Measurements from ENCODE around the gene DUSP5. TPM values are rescaled to one million over a fixed set of nuclear protein-coding genes. Genes with fewer than 3 reads are reported as not detected.

DUSP5 gene
- total RNA-seq = 100 to 1,000 TPM; 102 to 223 TPM

GRCh38 chr10:110497438-110498086 lies at the start of gene DUSP5:
Gene DUSP5, plus strand, starts transcription at chr10:110497907. Its CDS starts 215 bp downstream, at chr10:110498122.
- peaks cover 52% of the 10 kb centered on the region for H3K4me1 Mint-ChIP-seq
- peaks cover 47% of the 10 kb centered on the region for H3K36me3 Mint-ChIP-seq
- ATAC-seq = peak; percentile 67

GRCh38 chr10:110448682-110449418 lies 48.9 kb upstream of the DUSP5 start:
- H3K4me3 Mint-ChIP-seq = peak overlapping the region; percentile 17
- peak; percentile 85 for DNase-seq
- no peaks in the 10 kb centered on the region for H3K27me3 Mint-ChIP-seq
- peak overlapping the region; percentile 92 for H3K27ac Mint-ChIP-seq
- H3K4me1 Mint-ChIP-seq = peaks cover 46% of the 10 kb centered on the region
- CTCF ChIA-PET = interaction anchor here (1.1 to 4.1 kb wide), 9 partner anchors 17 to 94 kb away, joined by 3 to 17 read pairs (median 4); no protein-coding TSS in a partner anchor
- H3K36me3 Mint-ChIP-seq = peaks cover 14% of the 10 kb centered on the region
- ATAC-seq = peak; percentile 95
- H3K9me3 Mint-ChIP-seq (ENCODE audit: low read depth) = peaks cover 2% of the 10 kb centered on the region

More at GRCh38 chr10:110497438-110498086, at the start of gene DUSP5:
- no peaks in the 10 kb centered on the region for H3K9me3 Mint-ChIP-seq (ENCODE audit: low read depth)
- H3K27ac Mint-ChIP-seq = peak within 1 kb of the TSS; percentile 97
- H3K27me3 Mint-ChIP-seq = no peaks in the 10 kb centered on the region
- peak within 1 kb of the TSS; percentile 99 for H3K4me3 Mint-ChIP-seq
- CTCF ChIA-PET = interaction anchor here (0.9 to 11.1 kb wide), 13 partner anchors 13 to 192 kb away, joined by 3 to 178 read pairs (median 6); partner anchors contain the start of gene SMNDC1
- DNase-seq = peak; percentile 96

- Mint-ChIP-seq H3K4me1 (peaks cover 55% of the 10 kb centered on the region), H3K4me3 (peak overlapping the region; percentile 2), H3K27ac (peak overlapping the region; percentile 74), H3K27me3 (no peaks in the 10 kb centered on the region), H3K9me3 (ENCODE audit: low read depth) (no peaks in the 10 kb centered on the region), H3K36me3 (peaks cover 4% of the 10 kb centered on the region)
- DNase-seq = peak; percentile 62
- CTCF ChIA-PET = interaction anchor here (0.7 to 2.9 kb wide), 5 partner anchors 10 to 150 kb away, joined by 3 to 7 read pairs (median 5); no protein-coding TSS in a partner anchor
- peak; percentile 72 for ATAC-seq
Observed at GRCh38 chr10:110455446-110455845, 42.3 kb upstream of the DUSP5 start.

- CTCF ChIA-PET = interaction anchor here (1.2 to 2.9 kb wide), 5 partner anchors 11 to 101 kb away, joined by 3 to 7 read pairs (median 5); no protein-coding TSS in a partner anchor
- no peaks in the 10 kb centered on the region for H3K27me3 Mint-ChIP-seq
- H3K36me3 Mint-ChIP-seq = no peaks in the 10 kb centered on the region
- no peak for DNase-seq
- H3K4me1 Mint-ChIP-seq = peaks cover 57% of the 10 kb centered on the region
- peak overlapping the region; percentile 74 for H3K27ac Mint-ChIP-seq
- ATAC-seq = no peak
- no peaks in the 10 kb centered on the region for H3K9me3 Mint-ChIP-seq (ENCODE audit: low read depth)
- no peak overlapping the region for H3K4me3 Mint-ChIP-seq
Observed at GRCh38 chr10:110456046-110456445, 41.7 kb upstream of the DUSP5 start.

GRCh38 chr10:110456523-110457091 lies 41.1 kb upstream of the DUSP5 start:
- CTCF ChIA-PET = interaction anchor here (1.2 to 1.9 kb wide), 3 partner anchors 26 to 102 kb away, joined by 3 to 7 read pairs (median 5); no protein-coding TSS in a partner anchor
- Mint-ChIP-seq H3K9me3 (ENCODE audit: low read depth) (no peaks in the 10 kb centered on the region), H3K4me1 (peaks cover 60% of the 10 kb centered on the region)

GRCh38 chr10:110457851-110458250 lies 39.9 kb upstream of the DUSP5 start:
- H3K27ac Mint-ChIP-seq = no peak overlapping the region
- no peaks in the 10 kb centered on the region for H3K36me3 Mint-ChIP-seq
- H3K4me1 Mint-ChIP-seq = peaks cover 60% of the 10 kb centered on the region
- ATAC-seq (no peak), DNase-seq (no peak)
- H3K27me3 Mint-ChIP-seq = no peaks in the 10 kb centered on the region
- H3K9me3 Mint-ChIP-seq (ENCODE audit: low read depth) = no peaks in the 10 kb centered on the region
- CTCF ChIA-PET = interaction anchor here (1.3 kb wide), 1 partner anchor 104 kb away, joined by 3 read pairs; no protein-coding TSS in a partner anchor
- H3K4me3 Mint-ChIP-seq = no peak overlapping the region

More at GRCh38 chr10:110456523-110457091, 41.1 kb upstream of the DUSP5 start:
- ATAC-seq (no peak), DNase-seq (no peak)
- no peak overlapping the region for H3K4me3 Mint-ChIP-seq
- H3K36me3 Mint-ChIP-seq = no peaks in the 10 kb centered on the region
- no peaks in the 10 kb centered on the region for H3K27me3 Mint-ChIP-seq
- no peak overlapping the region for H3K27ac Mint-ChIP-seq

- Mint-ChIP-seq H3K27me3 (no peaks in the 10 kb centered on the region), H3K36me3 (no peaks in the 10 kb centered on the region), H3K4me3 (no peak overlapping the region), H3K27ac (peak overlapping the region; percentile 25), H3K4me1 (peaks cover 60% of the 10 kb centered on the region), H3K9me3 (ENCODE audit: low read depth) (no peaks in the 10 kb centered on the region)
- CTCF ChIA-PET = interaction anchor here (1.3 kb wide), 1 partner anchor 104 kb away, joined by 3 read pairs; no protein-coding TSS in a partner anchor
- ATAC-seq = no peak
- DNase-seq = no peak
Observed at GRCh38 chr10:110458266-110458920, 39.3 kb upstream of the DUSP5 start.

- Mint-ChIP-seq H3K27ac (no peak overlapping the region), H3K36me3 (no peaks in the 10 kb centered on the region), H3K4me1 (peaks cover 59% of the 10 kb centered on the region), H3K4me3 (no peak overlapping the region), H3K9me3 (ENCODE audit: low read depth) (no peaks in the 10 kb centered on the region), H3K27me3 (no peaks in the 10 kb centered on the region)
- DNase-seq = no peak
- CTCF ChIA-PET = interaction anchor here (1.2 kb wide), 1 partner anchor 105 kb away, joined by 5 read pairs; no protein-coding TSS in a partner anchor
- ATAC-seq = no peak
Observed at GRCh38 chr10:110459600-110459999, 38.1 kb upstream of the DUSP5 start.

- Mint-ChIP-seq H3K27ac (peak overlapping the region; percentile 64), H3K4me1 (peaks cover 60% of the 10 kb centered on the region), H3K9me3 (ENCODE audit: low read depth) (no peaks in the 10 kb centered on the region), H3K4me3 (no peak overlapping the region), H3K36me3 (no peaks in the 10 kb centered on the region), H3K27me3 (no peaks in the 10 kb centered on the region)
- peak; percentile 52 for ATAC-seq
- peak; percentile 58 for DNase-seq
- CTCF ChIA-PET = interaction anchor here (1.2 kb wide), 1 partner anchor 106 kb away, joined by 5 read pairs; no protein-coding TSS in a partner anchor
Observed at GRCh38 chr10:110460111-110460809, 37.4 kb upstream of the DUSP5 start.

- Mint-ChIP-seq H3K9me3 (ENCODE audit: low read depth) (no peaks in the 10 kb centered on the region), H3K27ac (no peak overlapping the region), H3K27me3 (no peaks in the 10 kb centered on the region), H3K36me3 (no peaks in the 10 kb centered on the region), H3K4me3 (no peak overlapping the region), H3K4me1 (peaks cover 52% of the 10 kb centered on the region)
- CTCF ChIA-PET = interaction anchor here (1.0 kb wide), 1 partner anchor 107 kb away, joined by 4 read pairs; no protein-coding TSS in a partner anchor
- ATAC-seq (no peak), DNase-seq (no peak)
Observed at GRCh38 chr10:110461088-110461487, 36.6 kb upstream of the DUSP5 start.

- CTCF ChIA-PET = interaction anchor here (1.0 kb wide), 1 partner anchor 107 kb away, joined by 4 read pairs; no protein-coding TSS in a partner anchor
- Mint-ChIP-seq H3K4me3 (no peak overlapping the region), H3K4me1 (peaks cover 48% of the 10 kb centered on the region), H3K27me3 (no peaks in the 10 kb centered on the region), H3K27ac (no peak overlapping the region), H3K36me3 (no peaks in the 10 kb centered on the region), H3K9me3 (ENCODE audit: low read depth) (no peaks in the 10 kb centered on the region)
- DNase-seq = no peak
- no peak for ATAC-seq
Observed at GRCh38 chr10:110461530-110461929, 36.2 kb upstream of the DUSP5 start.
